Aortic smooth muscle cell (primary cell): ENCODE measurements around the gene GTPBP4. TPM values are rescaled to one million over a fixed set of nuclear protein-coding genes. Genes with fewer than 3 reads are reported as not detected.

Experiments used
- total RNA-seq: library from RNA; depleted of rRNA; stranded (reverse); fragments of >200 nt; gene quantifications from 2 replicates; pipeline ENCODE4 v1.2.3, GENCODE V29; 2014

The GTPBP4 gene
- 33.4 and 38.8 TPM in 2 replicates for total RNA-seq

DNA sequence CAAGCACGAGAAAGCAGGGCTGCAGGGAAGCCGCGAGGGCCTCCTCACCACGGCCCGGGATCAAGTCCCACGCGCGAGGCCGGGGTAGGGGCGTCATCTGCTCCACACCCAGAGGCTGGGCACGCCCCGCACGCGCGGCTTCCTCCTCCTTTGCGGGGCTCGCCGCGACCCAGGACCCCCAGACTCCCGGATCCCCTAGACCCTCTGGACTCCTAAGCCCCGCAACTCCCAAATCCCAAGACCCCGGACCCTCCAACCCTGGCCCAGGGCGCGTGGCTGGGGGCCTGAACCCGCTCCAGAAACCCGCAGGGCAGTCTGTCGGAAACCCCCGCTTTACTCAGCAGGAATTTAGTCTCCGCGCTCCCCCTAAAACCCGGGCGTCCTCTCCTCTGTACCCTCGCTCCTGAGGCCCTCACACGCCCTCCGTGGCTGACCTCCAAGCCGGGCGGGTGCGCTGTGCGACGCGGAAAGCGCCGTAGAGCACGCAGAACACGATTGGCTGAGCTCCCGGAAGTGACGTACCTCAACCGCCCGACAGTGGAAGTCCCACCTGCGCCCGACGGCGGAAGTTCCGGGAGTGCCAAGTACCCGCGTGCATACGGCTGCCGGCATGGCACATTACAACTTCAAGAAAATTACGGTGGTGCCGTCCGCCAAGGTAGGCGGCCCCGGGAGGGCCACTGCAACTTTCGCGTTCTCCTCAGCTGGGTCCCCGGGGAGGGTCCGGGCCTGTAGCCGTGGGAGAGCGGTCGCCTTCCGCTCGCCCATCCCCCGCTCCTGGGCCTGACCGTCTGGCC is at the start of gene GTPBP4:
Gene GTPBP4 (plus strand): TSS at position 565 of the 797 bp plus-strand sequence. CDS start 46 bp downstream, at position 611.

DNA sequence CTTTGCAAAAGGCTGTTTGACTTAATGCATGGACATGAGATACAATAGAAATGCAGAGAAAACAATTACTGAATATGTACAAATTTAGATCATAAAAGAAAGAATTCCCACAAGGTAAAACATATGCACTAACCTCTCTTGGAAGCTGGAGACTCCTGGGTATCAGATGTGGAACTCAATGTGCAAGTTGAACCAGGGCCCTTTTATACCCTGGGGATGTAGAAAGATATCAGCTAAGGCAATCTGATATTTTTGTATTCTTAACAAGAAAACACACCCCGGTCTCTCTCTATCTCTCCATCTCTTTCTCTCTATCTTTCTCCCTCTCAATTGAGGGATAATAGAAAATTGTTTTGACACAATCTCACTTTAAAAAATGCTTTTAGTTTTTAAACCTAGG is 37.4 kb downstream of the GTPBP4 start, which contains the start of gene IDI2:
Gene IDI2 (minus strand): TSS at position 177 of the 400 bp plus-strand sequence. CDS start 1,136 bp downstream, outside the sequence.

GRCh38 chr10:1048732-1049424 is 60.6 kb downstream of the GTPBP4 start, which contains the start of gene IDI1:
TSS of gene IDI1 (minus strand) at chr10:1049119. CDS start at chr10:1049003, 116 bp downstream.

GRCh38 chr10:1056326-1057105 is 68.3 kb downstream of the GTPBP4 start, which contains the start of gene WDR37:
TSS of gene WDR37 (plus strand) at chr10:1056385. CDS start at chr10:1072156, 15,771 bp downstream.

Other genes with a start within 250 kb of the GTPBP4 start
- 26.4 and 27.2 TPM in 2 replicates for gene LARP4B, start 56.7 kb upstream of the GTPBP4 start, total RNA-seq
- not detected in 2 replicates for gene IDI2, start 37.4 kb downstream of the GTPBP4 start, total RNA-seq
- gene IDI1, start 60.7 kb downstream of the GTPBP4 start, total RNA-seq, result 80.7 and 93.7 TPM in 2 replicates
- 14.4 and 15.7 TPM in 2 replicates for gene WDR37, start 68.0 kb downstream of the GTPBP4 start, total RNA-seq